ENCODE measurements around the gene SMIM8. TPM values are rescaled to one million over a fixed set of nuclear protein-coding genes. Genes with fewer than 3 reads are reported as not detected.

Gene SMIM8
- total RNA-seq, 1 experiment from 2014 or later: 10.8 TPM

DNA sequence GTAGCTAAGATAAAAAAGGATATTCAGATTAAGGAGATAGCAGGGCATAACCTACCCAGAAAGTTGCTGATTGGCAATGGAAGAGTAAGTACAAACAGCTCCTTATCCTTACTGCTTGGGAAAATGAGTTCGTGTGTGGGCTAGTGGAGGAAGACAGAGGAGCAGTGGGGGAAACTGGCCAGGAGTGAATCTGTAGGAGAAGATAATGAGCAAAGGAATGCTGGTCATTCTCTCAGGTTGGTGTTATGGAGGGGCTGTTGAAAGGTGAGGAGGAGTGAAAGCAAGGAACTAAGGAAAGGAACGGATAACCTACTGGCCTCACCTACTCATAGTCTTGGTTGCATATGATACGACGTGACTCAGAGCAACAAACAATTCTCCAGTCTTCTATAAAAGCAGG is 14.0 kb downstream of the SMIM8 start:
- Mint-ChIP-seq H3K27ac (peak overlapping the region; percentile 11; the same call in 1 of the 2 replicates), H3K4me1 (peaks cover 28% of the 10 kb centered on the region), H3K4me3 (no peak overlapping the region), H3K36me3 (no peaks in the 10 kb centered on the region), H3K9me3 (no peaks in the 10 kb centered on the region), H3K27me3 (ENCODE audit: low read depth) (no peaks in the 10 kb centered on the region)
- DNase-seq (ENCODE audit: low spot score) (no peak), ATAC-seq (peak; percentile 74)
- CTCF ChIA-PET: interaction anchor here (0.5 to 1.1 kb wide), 3 partner anchors 14 to 257 kb away, joined by 3 to 5 read pairs (median 3); partner anchors contain the start of gene SMIM8
- POLR2A ChIA-PET: no interaction called here
- no peak for TF ChIP-seq PRRX2 (CRISPR knock-in tag; IDR thresholded peaks at IDR 0.05)
- TF ChIP-seq AFF4 (CRISPR knock-in tag; IDR thresholded peaks at IDR 0.05; ENCODE audit: borderline replicate concordance): no peak
- no peak for TF ChIP-seq NR2C2 (CRISPR knock-in tag; IDR thresholded peaks at IDR 0.05)
- no peak for TF ChIP-seq ELF4 (CRISPR knock-in tag; IDR thresholded peaks at IDR 0.05; ENCODE audit: low read depth)
- TF ChIP-seq OVOL2 (CRISPR knock-in tag; IDR thresholded peaks at IDR 0.05; ENCODE audit: borderline replicate concordance): no peak
- TF ChIP-seq FOXK1 (CRISPR knock-in tag; IDR thresholded peaks at IDR 0.05): no peak
- TF ChIP-seq ATF6 (CRISPR knock-in tag; IDR thresholded peaks at IDR 0.05): no peak
- TF ChIP-seq ATF2 (CRISPR knock-in tag; IDR thresholded peaks at IDR 0.05; ENCODE audit: borderline replicate concordance, low read depth): no peak
- TF ChIP-seq MYBL2 (CRISPR knock-in tag; IDR thresholded peaks at IDR 0.05): no peak
- no peak for TF ChIP-seq ZBTB43 (CRISPR knock-in tag; IDR thresholded peaks at IDR 0.05)
- TF ChIP-seq PREB (CRISPR knock-in tag; IDR thresholded peaks at IDR 0.05; ENCODE audit: borderline replicate concordance): no peak
- TF ChIP-seq TEAD4 (CRISPR knock-in tag; IDR thresholded peaks at IDR 0.05): no peak
- TF ChIP-seq ZNF423 (CRISPR knock-in tag; IDR thresholded peaks at IDR 0.05): no peak

- peaks cover 12% of the 10 kb centered on the region for H3K4me1 Mint-ChIP-seq
- ATAC-seq: no peak
Measured at GRCh38 chr6:87340230-87340629, 17.8 kb downstream of the SMIM8 start.

More at GRCh38 chr6:87340230-87340629, 17.8 kb downstream of the SMIM8 start:
- POLR2A ChIA-PET: no interaction called here
- DNase-seq (ENCODE audit: low spot score): no peak
- no peak overlapping the region for H3K4me3 Mint-ChIP-seq
- TF ChIP-seq ZNF416 (CRISPR knock-in tag; IDR thresholded peaks at IDR 0.05) (no peak), ZSCAN18 (CRISPR knock-in tag; IDR thresholded peaks at IDR 0.05) (no peak), KAT7 (CRISPR knock-in tag; IDR thresholded peaks at IDR 0.05; ENCODE audit: borderline replicate concordance) (no peak), ZNF281 (CRISPR knock-in tag; IDR thresholded peaks at IDR 0.05) (no peak), ZNF263 (CRISPR knock-in tag; IDR thresholded peaks at IDR 0.05; ENCODE audit: low read depth) (no peak), TEAD4 (CRISPR knock-in tag; IDR thresholded peaks at IDR 0.05) (no peak)
- TF ChIP-seq, protein P1, sequence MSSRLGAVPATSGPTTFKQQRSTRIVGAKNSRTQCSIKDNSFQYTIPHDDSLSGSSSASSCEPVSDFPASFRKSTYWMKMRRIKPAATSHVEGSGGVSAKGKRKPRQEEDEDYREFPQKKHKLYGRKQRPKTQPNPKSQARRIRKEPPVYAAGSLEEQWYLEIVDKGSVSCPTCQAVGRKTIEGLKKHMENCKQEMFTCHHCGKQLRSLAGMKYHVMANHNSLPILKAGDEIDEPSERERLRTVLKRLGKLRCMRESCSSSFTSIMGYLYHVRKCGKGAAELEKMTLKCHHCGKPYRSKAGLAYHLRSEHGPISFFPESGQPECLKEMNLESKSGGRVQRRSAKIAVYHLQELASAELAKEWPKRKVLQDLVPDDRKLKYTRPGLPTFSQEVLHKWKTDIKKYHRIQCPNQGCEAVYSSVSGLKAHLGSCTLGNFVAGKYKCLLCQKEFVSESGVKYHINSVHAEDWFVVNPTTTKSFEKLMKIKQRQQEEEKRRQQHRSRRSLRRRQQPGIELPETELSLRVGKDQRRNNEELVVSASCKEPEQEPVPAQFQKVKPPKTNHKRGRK (CRISPR knock-in tag; IDR thresholded peaks at IDR 0.05; ENCODE audit: borderline replicate concordance): no peak
- no peaks in the 10 kb centered on the region for H3K27me3 Mint-ChIP-seq (ENCODE audit: low read depth)
- H3K9me3 Mint-ChIP-seq: no peaks in the 10 kb centered on the region
- H3K36me3 Mint-ChIP-seq: no peaks in the 10 kb centered on the region
- CTCF ChIA-PET: interaction anchor here (1.0 kb wide), 1 partner anchor 261 kb away, joined by 3 read pairs; no protein-coding TSS in a partner anchor
- no peak overlapping the region for H3K27ac Mint-ChIP-seq
